ENCODE results near the gene TRIM14. TPM values are rescaled to one million over a fixed set of nuclear protein-coding genes. Genes with fewer than 3 reads are reported as not detected.
A peak's percentile ranks its signal among the peaks of the same experiment; 100 is the strongest.

Gene TRIM14
- total RNA-seq, 6 experiments from 2014 or later: 22.6 to 34.6 (median 27.3) TPM

DNA sequence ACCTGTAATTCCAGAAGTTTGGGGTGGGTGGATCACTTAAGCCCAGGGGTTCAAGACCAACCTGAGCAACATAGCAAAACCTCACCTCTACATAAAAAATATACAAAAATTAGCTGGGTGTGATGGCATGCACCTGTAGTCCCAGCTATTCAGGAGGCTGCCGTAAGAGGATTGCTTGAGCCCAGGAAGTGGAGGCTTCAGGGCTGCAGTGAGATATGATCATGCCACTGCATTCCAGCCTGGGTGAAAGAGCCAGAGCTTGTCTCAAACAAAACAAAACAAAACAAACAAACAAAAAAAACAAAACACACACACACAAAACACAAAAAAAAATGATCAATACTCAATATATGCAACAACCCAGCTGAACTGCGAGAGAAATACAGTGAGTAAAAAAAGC lies 29.5 kb upstream of the TRIM14 start:
- intact Hi-C loops (cut with DNase I): no loop called here
- no peak for ATAC-seq
- WGBS (ENCODE audit: insufficient coverage, low coverage, low lambda C conversion rate, missing lambda C conversion rate): 73% methylated on average over 2 of the region's 2 CpGs

DNA sequence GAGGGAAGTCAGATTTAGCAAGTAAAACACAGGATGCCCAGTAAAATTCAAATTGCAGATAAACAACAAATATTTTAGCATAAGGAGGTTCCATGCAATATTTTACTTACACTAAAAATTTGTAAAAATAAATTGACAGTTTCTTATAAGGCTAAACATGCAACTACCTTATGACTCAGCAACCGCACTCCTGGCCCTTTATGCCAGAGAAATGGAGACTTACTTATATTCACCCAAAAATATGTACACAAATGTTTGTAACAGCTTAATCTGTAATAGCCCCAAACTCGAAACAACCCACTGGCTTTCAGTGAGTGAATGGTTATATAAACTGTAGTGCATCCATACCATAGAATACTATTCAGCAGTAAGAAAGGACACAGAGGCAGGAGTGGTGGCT lies 28.6 kb upstream of the TRIM14 start:
- TF ChIP-seq POLR2A (IDR thresholded peaks at IDR 0.05): no peak
- TF ChIP-seq, protein P1, sequence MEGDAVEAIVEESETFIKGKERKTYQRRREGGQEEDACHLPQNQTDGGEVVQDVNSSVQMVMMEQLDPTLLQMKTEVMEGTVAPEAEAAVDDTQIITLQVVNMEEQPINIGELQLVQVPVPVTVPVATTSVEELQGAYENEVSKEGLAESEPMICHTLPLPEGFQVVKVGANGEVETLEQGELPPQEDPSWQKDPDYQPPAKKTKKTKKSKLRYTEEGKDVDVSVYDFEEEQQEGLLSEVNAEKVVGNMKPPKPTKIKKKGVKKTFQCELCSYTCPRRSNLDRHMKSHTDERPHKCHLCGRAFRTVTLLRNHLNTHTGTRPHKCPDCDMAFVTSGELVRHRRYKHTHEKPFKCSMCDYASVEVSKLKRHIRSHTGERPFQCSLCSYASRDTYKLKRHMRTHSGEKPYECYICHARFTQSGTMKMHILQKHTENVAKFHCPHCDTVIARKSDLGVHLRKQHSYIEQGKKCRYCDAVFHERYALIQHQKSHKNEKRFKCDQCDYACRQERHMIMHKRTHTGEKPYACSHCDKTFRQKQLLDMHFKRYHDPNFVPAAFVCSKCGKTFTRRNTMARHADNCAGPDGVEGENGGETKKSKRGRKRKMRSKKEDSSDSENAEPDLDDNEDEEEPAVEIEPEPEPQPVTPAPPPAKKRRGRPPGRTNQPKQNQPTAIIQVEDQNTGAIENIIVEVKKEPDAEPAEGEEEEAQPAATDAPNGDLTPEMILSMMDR (IDR thresholded peaks at IDR 0.05): no peak
- Histone ChIP-seq H3K4me1 (peaks cover 0 to 28% (median 13%) of the 10 kb centered on the region in 4 donors), H3K9me3 (no peaks in the 10 kb centered on the region), H3K27me3 (no peaks in the 10 kb centered on the region), H3K36me3 (no peaks in the 10 kb centered on the region), H3K4me3 (no peak overlapping the region), H3K27ac (no peak overlapping the region)
- WGBS (ENCODE audit: insufficient coverage, low coverage, low lambda C conversion rate, missing lambda C conversion rate): 80% methylated on average over 2 of the region's 2 CpGs
- ATAC-seq (no peak), DNase-seq (no peak)
- intact Hi-C loops (cut with DNase I): no loop called here

More for the DNA sequence above, 29.5 kb upstream of the TRIM14 start:
- TF ChIP-seq, protein P1 (IDR thresholded peaks at IDR 0.05): no peak
- no peak for TF ChIP-seq POLR2A (IDR thresholded peaks at IDR 0.05)
- Histone ChIP-seq H3K4me1 (peaks cover 0 to 19% (median 9%) of the 10 kb centered on the region in 4 donors), H3K9me3 (no peaks in the 10 kb centered on the region), H3K4me3 (no peak overlapping the region), H3K36me3 (no peaks in the 10 kb centered on the region), H3K27ac (no peak overlapping the region), H3K27me3 (no peaks in the 10 kb centered on the region)
- DNase-seq: no peak

DNA sequence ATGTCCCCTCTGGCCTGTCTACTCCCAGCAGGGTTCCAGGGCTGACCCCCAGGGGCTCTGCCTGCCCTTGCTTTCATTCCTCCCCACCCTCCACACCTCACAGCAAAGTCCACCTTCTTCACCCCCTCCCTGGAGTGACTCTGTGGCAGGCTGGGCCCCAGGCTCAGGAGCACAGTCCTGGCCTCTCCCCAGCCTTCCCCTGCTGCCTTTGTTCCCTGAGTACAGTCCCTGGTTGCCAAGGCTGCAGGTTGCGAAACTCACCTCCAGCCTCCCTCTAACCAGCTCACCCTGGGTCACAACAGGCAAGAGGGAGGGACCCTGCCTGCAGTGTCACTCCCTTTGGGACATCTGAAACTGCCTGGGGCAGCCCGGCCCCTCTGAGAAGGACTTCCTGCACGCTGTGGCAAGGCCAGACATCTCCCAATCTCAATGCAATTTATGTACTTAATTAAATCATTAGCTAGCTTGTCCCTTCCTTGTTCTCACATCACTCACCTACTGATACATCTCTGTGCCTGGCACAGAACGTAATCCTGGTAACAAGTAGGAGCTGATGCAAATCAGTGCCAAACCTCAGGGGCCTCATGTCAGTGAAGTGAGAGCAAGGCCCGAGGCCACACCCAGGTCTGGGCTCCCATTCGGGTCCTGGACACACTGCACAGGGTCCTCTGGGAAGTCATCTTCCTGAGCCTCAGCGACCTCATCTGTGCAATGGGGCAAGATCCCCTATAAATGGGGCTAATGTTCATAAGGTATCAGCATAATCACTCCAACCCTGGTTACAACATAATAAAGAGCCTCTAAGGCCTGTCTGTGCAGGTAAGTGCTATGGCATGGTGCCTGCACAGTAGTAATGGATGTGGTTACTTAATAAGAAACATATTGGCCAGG lies 27.3 kb upstream of the TRIM14 start:
- Histone ChIP-seq H3K27me3 (no peaks in the 10 kb centered on the region), H3K27ac (peak overlapping the region in 2 of 3 donors; percentile 36 to 54), H3K9me3 (no peaks in the 10 kb centered on the region), H3K4me3 (no peak overlapping the region), H3K4me1 (peaks cover 0 to 36% (median 16%) of the 10 kb centered on the region in 4 donors), H3K36me3 (no peaks in the 10 kb centered on the region)
- intact Hi-C loops (cut with DNase I): no loop called here
- peak; percentile 81 to 89 (median 84) for ATAC-seq
- WGBS (ENCODE audit: insufficient coverage, low coverage, low lambda C conversion rate, missing lambda C conversion rate): 36% methylated on average over 4 of the region's 7 CpGs
- peak; percentile 90 to 96 (median 96) for DNase-seq
- TF ChIP-seq, protein P1 (IDR thresholded peaks at IDR 0.05): no peak
- no peak for TF ChIP-seq POLR2A (IDR thresholded peaks at IDR 0.05)

DNA sequence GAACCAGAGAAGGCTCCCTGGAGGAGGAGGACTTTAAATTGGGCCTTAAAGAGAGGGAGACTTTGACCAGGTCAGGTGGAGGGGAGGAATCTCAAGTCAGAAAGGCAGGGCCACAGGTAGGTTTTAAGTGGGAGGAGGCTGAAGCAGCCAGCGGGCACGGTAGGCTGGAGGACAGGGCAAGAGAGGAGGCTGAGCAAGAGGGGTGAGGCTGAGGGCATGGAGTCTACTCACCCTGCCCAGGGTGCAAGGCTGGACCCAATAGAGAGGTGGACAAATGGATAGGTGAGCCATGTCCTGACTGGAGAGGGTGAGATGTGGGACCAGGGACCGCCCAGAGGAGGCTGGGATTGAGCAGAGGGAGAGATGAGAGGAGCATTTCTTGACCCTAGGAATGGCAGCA lies 25.6 kb upstream of the TRIM14 start:
- no peak for ATAC-seq
- DNase-seq: peak in 1 of 3 donors; percentile 37
- WGBS (ENCODE audit: insufficient coverage, low coverage, low lambda C conversion rate, missing lambda C conversion rate): 100% methylated on average over 3 of the region's 3 CpGs
- Histone ChIP-seq H3K27me3 (no peaks in the 10 kb centered on the region), H3K9me3 (no peaks in the 10 kb centered on the region), H3K36me3 (no peaks in the 10 kb centered on the region), H3K27ac (no peak overlapping the region), H3K4me3 (no peak overlapping the region), H3K4me1 (peaks cover 0 to 36% (median 16%) of the 10 kb centered on the region in 4 donors)
- intact Hi-C loops (cut with DNase I): no loop called here
- TF ChIP-seq, protein P1 (IDR thresholded peaks at IDR 0.05): no peak
- no peak for TF ChIP-seq POLR2A (IDR thresholded peaks at IDR 0.05)

Measured in right lobe of liver (tissue), 6 donors.